GM18867 (cell line): ENCODE measurements around the gene PLBD1.

Source experiments
- ATAC-seq: cut with Tn5 transposase; IDR thresholded peaks from one replicate; pipeline ENCODE4 v1.9.1; 2021; ENCODE audit warnings: mild to moderate bottlenecking, moderate library complexity; ENCODE audit not compliant: unreplicated experiment

PLBD1 gene

GRCh38 chr12:14570231-14570630, 2.5 kb upstream of the PLBD1 start:
- no peak for ATAC-seq

- no peak for ATAC-seq
Observed at GRCh38 chr12:14564336-14564959, 3.2 kb downstream of the PLBD1 start.

- no peak for ATAC-seq
Observed at GRCh38 chr12:14563046-14563445, 4.6 kb downstream of the PLBD1 start.

- ATAC-seq, result no peak
Observed at GRCh38 chr12:14562279-14562678, 5.4 kb downstream of the PLBD1 start.

- ATAC-seq, result no peak
Observed at GRCh38 chr12:14561677-14562238, 5.9 kb downstream of the PLBD1 start.

- ATAC-seq, result no peak
Observed at GRCh38 chr12:14560904-14561574, 6.6 kb downstream of the PLBD1 start.

DNA sequence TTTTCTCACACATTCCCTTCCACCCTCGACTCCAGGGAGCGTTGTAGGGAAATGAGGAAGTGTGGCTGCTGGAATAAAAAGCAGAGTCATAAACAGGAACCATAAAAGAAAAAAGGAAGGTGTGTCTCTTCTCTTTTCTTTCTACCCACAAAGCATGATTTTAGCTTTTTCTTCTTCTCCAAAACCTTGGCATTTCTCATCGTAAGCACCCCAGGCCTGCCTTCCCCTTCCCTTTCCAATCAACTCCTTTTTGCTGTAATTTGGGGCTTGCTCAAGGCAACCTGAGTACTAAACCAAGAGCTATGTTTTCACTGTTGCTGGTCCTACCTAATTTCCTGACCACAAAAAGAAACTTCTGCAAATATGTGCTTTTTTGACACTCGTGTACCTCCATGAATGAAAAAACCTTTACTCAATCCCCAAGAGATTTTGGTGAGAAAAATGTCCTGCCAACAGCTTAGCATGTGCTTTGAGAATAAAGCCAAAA, 9.2 kb downstream of the PLBD1 start:
- ATAC-seq, result no peak

GRCh38 chr12:14557966-14558365, 9.7 kb downstream of the PLBD1 start:
- no peak for ATAC-seq

GRCh38 chr12:14554281-14555007, 13.2 kb downstream of the PLBD1 start:
- ATAC-seq, result no peak

GRCh38 chr12:14548609-14549008, 19.1 kb downstream of the PLBD1 start:
- no peak for ATAC-seq

DNA sequence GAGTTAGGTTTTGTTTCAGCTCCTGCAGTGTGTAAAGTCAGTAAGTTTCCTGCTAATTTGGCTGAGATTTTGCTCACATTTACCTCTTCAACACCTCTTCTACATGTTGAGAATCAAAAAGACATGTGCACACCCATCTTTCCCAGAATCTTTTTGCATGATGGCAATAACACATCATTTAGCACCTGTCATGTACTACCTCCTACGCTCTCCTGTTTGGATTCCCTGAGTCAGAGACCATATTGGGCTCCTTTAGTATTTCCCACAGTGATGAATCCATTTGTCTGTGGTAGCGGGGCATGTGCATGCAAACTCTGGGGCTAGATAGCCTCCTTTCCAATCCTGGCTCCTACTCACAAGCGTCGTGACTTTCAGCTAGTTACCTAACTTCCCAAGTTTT, 20.1 kb downstream of the PLBD1 start:
- ATAC-seq, result no peak

DNA sequence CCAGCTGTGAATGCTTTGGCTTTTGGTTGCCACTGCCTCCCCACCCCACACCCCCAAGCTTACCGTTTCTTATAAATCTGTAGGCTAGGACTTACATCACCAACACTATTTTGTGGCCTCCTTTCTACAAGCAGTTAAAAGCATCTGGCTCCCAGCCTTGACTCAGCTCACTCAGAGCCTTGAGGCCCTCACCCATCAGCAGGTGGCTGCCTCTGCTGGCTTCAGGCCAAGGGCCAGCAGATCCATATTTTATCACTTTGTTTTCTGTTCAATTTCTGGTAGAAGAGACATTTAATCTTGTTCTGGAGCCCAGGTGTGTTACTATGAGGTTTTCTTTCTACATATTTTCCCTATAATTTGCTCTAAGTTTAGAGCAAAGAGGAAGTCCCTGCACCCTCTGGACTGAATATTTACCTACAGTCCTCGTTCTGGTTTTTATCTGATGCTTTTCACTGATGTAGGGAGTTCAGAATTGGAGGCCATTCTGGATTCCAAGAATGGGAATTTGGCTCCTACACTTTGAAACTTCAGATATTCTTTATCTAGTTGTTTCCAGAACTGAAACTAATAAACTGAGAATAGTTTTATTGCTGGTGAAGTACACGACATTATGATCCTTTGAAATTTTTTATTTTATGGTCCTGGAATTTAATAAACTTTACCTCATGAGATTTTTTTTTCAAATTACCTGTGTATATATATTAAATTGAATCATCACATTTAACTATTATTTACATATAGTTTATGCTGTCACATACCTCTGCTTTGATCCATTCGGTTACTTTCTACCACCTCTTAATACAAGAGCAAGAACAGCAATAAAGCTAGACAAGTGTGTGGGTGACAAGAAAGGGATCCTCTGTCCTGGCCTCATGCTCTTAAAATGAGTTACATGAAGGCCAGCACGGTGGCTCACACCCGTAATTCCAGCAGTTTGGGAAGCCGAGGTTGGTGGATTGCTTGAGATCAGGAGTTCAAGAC, 22.2 kb downstream of the PLBD1 start:
- no peak for ATAC-seq

GRCh38 chr12:14540801-14541462, 26.8 kb downstream of the PLBD1 start:
- peak; percentile 86 for ATAC-seq

DNA sequence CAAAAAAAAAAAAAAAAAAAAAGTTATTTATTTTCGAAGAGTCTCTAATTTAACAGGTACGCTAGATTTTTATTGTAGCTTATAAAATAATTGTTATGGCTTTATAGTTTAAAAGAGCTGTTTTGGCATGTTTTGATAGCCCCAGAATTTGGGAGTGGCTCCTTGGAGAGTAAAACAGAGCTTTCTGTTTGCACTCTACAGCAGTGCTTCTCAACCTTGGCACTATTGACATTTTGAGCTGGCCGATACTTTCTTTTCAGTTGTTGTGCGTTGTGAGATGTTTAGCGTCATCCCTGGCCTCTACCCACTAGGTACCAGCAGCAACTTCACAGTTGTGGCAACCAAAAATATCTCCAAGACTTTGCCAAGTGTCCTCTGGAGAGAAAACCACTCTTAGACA, 30.6 kb downstream of the PLBD1 start:
- ATAC-seq, result no peak

GRCh38 chr12:14532152-14532551, 35.5 kb downstream of the PLBD1 start:
- ATAC-seq, result no peak

DNA sequence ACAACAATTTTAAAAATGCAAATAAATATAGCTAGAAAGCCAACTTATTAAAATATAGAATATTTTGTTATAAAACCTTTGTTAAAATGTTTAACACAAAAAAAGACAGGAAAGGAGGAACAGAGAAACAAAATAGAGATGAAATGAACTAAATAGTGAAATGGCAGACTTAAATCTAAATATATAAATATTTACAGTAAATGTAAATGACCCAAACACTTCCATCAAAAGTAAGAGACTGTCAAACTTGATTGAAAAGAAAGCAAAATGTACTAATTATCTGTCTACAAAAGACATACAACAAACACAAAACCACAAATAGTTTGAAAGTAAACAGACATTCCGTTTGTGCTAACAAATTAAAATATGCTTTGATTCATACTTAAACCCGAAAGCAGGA, 41.7 kb downstream of the PLBD1 start:
- no peak for ATAC-seq

- no peak for ATAC-seq
Observed at GRCh38 chr12:14521822-14522221, 45.9 kb downstream of the PLBD1 start.

DNA sequence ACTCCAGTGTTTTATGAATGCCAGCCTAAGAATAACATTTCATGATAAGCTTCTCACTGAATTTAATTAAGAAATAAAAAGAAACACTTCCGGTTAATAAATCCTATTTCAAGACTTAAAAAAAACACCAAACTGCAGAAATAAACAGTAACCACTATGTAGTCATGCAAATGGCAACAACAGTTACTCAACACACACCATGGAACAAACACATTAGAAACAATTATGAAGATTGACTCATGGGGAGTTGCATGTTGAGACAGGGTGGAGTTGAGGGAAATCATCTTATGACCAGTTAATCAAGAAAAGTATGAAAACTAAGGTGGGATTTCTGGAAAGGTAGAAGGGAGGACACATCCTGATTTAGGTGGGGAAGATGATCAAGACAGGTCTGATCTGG, 52.7 kb downstream of the PLBD1 start:
- no peak for ATAC-seq

DNA sequence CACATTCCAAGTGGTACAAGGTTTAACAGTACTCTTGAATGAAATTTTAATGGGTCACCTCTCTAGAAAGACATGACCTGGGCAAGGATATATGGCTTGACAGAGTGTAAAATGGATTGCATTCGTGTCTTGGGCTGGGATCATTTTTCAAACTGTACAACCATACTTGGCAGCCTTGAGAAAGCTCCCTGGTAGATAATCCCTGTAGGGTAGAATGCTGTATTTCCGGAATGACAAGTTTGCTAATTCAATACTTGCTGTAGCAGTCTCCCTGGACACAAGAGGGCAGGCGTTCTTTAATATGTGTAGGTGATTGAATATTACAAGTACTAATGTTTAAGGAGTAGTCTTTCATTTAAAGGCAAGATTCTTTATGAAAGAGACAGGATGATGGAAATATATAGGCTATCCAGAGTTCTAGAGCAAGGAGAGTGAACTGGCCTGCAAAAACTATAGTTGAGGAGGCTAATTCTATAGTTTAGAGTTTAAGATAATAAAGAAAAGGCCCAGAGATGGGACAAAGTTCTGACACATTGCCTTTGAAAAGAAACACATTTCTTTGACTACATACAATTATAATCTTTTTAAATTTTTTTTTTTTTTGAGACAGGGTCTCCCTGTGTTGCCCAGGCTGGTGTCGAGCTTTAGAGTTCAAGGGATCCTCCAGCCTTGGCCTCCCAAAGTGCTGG, 53.4 kb downstream of the PLBD1 start:
- peak; percentile 58 for ATAC-seq
